Epithelial cell of esophagus (primary cell): ENCODE data around the gene UBE2M.
"Not testable (repeated sequence)": the region's sequence is repeated elsewhere in the genome, so short reads cannot be mapped to it uniquely, and the experiment has no call there.

Source experiments
- DNase-seq: peaks from one replicate; pipeline ENCODE4 v3.0.0; 2010; ENCODE audit warnings: low read depth
- H3K4me3 ChIP-seq: 2 replicates; pipeline ENCODE4 v1.5.1; 2011; ENCODE audit warnings: mild to moderate bottlenecking, low read length, control low read depth
- CTCF ChIP-seq: IDR thresholded peaks from 2 replicates; pipeline ENCODE4 v1.5.1; 2011; ENCODE audit warnings: low read depth, mild to moderate bottlenecking, low read length, control low read depth, inconsistent platforms; ENCODE audit not compliant: insufficient read depth; ENCODE audit errors: missing control alignments

UBE2M gene

GRCh38 chr19:58547323-58548312 is 10.8 kb downstream of the UBE2M start:
- DNase-seq, result no peak
- TF ChIP-seq CTCF, result no peak
- no peak overlapping the region for H3K4me3 ChIP-seq

GRCh38 chr19:58546019-58546530 is 12.3 kb downstream of the UBE2M start:
- no peak for DNase-seq
- H3K4me3 ChIP-seq, result peak overlapping the region; percentile 80
- no peak for TF ChIP-seq CTCF

- TF ChIP-seq CTCF, result no peak
- H3K4me3 ChIP-seq, result peak overlapping the region; percentile 80
- DNase-seq, result no peak
Observed at GRCh38 chr19:58545286-58546018, 13.0 kb downstream of the UBE2M start.

- peak overlapping the region; percentile 80 for H3K4me3 ChIP-seq
- TF ChIP-seq CTCF, result no peak
- peak; percentile 51 for DNase-seq
Observed at GRCh38 chr19:58544591-58545285, 13.7 kb downstream of the UBE2M start.

- DNase-seq, result peak; percentile 98
- H3K4me3 ChIP-seq, result peak within 1 kb of the TSS; percentile 80
- TF ChIP-seq CTCF, result no peak
Observed at GRCh38 chr19:58543826-58544590, 14.4 kb downstream of the UBE2M start, which contains the start of gene TRIM28. TRIM28 (plus strand) TSS chr19:58544064; CDS start chr19:58544758, 694 bp downstream.

- not testable (repeated sequence) for DNase-seq, H3K4me3 ChIP-seq
Observed at GRCh38 chr19:58542641-58543372, 15.6 kb downstream of the UBE2M start.

- not testable (repeated sequence) for DNase-seq, H3K4me3 ChIP-seq
Observed at GRCh38 chr19:58539169-58539559, 19.2 kb downstream of the UBE2M start.
